ENCODE data around the gene C11orf21. TPM values are rescaled to one million over a fixed set of nuclear protein-coding genes. Genes with fewer than 3 reads are reported as not detected.

The C11orf21 gene
- total RNA-seq, 2 experiments from 2014 or later = 0.47 to 2.5 TPM

DNA sequence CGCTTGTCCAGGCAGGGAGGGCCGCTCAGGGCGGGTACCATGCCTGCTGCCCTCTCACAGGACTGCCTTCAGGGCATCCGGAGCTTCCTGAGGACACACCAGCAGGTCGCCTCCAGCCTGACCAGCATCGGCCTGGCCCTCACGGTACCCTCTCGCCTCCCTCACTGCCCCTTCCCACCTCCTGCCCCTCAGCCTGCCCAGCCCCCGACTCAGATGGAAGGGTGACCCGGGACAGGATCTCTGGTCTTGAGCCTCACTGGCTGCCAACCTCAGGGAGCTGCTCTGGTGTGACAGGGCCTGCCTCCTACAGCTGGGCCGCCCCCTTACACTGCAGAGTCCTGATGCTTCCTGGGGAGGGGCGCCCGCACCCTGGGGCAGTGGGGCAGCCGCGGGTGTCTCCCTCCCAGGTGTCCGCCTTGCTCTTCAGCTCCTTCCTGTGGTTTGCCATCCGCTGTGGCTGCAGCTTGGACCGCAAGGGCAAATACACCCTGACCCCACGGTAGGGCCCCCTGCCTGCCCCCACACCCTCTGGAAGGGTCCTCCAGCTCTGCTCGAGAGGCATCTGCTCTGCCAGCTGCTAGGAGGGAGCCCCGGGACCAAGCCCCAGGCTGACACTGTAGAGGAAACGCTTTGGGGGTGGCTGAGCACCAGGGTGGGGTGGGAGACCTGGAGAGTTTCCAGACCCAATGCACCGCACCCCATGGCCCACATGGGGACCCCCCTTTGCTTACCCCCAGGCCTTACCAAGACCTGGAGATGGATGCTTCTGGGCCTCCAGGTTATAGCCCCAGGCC is 14.6 kb upstream of the C11orf21 start:
- Histone ChIP-seq H3K79me2 (ENCODE audit: insufficient read depth, low read depth, low read length) (no peaks in the 10 kb centered on the region), H3K36me3 (ENCODE audit: insufficient read depth, low read length) (no peaks in the 10 kb centered on the region), H3K4me3 (ENCODE audit: low read depth, low read length, poor library complexity, severe bottlenecking) (no peak overlapping the region), H2AFZ (ENCODE audit: low read length) (no peak overlapping the region), H3K4me2 (ENCODE audit: low read length) (no peak overlapping the region), H3K27ac (ENCODE audit: low read depth, low read length, poor library complexity, severe bottlenecking) (no peak overlapping the region), H3K9me3 (ENCODE audit: low read length) (no peaks in the 10 kb centered on the region), H3K9me2 (ENCODE audit: insufficient read depth, low read length) (no peaks in the 10 kb centered on the region), H4K20me1 (ENCODE audit: insufficient read depth, low read length) (no peaks in the 10 kb centered on the region), H3K4me1 (ENCODE audit: insufficient read depth, low read length, poor library complexity, severe bottlenecking) (no peaks in the 10 kb centered on the region)
- no peak for DNase-seq (ENCODE audit: low spot score)
- intact Hi-C loops (cut with micrococcal nuclease; ENCODE audit: unreplicated experiment) = no loop called here
- no peak for TF ChIP-seq EZH2phosphoT487 (IDR thresholded peaks at IDR 0.05; ENCODE audit: borderline replicate concordance, low read depth, low read length)
- TF ChIP-seq, protein P1, sequence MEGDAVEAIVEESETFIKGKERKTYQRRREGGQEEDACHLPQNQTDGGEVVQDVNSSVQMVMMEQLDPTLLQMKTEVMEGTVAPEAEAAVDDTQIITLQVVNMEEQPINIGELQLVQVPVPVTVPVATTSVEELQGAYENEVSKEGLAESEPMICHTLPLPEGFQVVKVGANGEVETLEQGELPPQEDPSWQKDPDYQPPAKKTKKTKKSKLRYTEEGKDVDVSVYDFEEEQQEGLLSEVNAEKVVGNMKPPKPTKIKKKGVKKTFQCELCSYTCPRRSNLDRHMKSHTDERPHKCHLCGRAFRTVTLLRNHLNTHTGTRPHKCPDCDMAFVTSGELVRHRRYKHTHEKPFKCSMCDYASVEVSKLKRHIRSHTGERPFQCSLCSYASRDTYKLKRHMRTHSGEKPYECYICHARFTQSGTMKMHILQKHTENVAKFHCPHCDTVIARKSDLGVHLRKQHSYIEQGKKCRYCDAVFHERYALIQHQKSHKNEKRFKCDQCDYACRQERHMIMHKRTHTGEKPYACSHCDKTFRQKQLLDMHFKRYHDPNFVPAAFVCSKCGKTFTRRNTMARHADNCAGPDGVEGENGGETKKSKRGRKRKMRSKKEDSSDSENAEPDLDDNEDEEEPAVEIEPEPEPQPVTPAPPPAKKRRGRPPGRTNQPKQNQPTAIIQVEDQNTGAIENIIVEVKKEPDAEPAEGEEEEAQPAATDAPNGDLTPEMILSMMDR (conservative IDR thresholded peaks at IDR 0.05; ENCODE audit: low read length) = no peak
- no TSS peak for BruUV-seq (replicated peaks)
- POLR2A ChIA-PET = no interaction called here
- CTCF ChIA-PET (ENCODE audit: unreplicated experiment) = no interaction called here

DNA sequence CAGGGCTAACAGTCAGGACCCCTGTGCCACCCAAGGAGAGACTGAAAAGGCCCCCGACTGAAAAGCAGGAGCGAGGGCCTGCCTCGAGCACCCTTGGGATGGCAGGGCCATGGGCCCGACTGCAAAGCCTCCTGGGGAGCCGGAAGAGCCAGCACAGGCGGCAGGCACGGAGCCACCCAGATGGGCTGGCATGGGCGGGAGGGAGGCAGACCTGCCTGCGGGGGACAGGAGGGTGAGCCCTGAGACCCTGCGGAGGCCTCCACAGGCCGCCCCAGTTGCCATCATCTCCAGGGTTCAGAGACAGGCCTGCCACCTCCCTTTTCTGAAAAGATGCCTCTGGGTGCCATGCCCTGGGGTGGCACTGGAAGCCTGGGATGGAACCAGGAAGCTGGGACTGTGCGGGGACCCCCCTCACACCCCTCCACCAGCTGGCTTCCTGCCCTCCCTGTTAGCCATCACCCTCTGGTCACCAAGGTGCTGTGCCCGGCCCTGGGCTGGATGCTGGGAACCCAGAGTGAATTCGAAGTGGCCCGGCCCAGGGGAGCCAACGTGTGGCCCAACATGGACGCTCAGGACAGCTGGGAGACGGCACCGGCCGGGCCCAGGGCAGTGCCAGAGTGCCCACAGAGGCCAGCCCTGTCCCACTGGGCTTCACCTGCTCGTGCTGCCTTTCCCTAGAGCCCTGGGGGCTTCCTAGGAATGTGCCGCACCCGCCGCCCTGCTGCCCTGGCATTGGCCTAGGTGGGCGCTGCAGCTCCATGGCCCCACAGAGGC is 13.9 kb upstream of the C11orf21 start:
- no peak overlapping the region for H3K27ac ChIP-seq (ENCODE audit: low read depth, low read length, poor library complexity, severe bottlenecking)
- no peaks in the 10 kb centered on the region for H3K9me3 ChIP-seq (ENCODE audit: low read length)
- POLR2A ChIA-PET = no interaction called here
- no peaks in the 10 kb centered on the region for H3K9me2 ChIP-seq (ENCODE audit: insufficient read depth, low read length)
- H4K20me1 ChIP-seq (ENCODE audit: insufficient read depth, low read length) = no peaks in the 10 kb centered on the region
- no peak for DNase-seq (ENCODE audit: low spot score)
- H3K4me1 ChIP-seq (ENCODE audit: insufficient read depth, low read length, poor library complexity, severe bottlenecking) = no peaks in the 10 kb centered on the region
- H2AFZ ChIP-seq (ENCODE audit: low read length) = no peak overlapping the region
- no peak overlapping the region for H3K4me3 ChIP-seq (ENCODE audit: low read depth, low read length, poor library complexity, severe bottlenecking)
- BruUV-seq (replicated peaks) = no TSS peak
- H3K4me2 ChIP-seq (ENCODE audit: low read length) = no peak overlapping the region
- TF ChIP-seq, protein P1 (conservative IDR thresholded peaks at IDR 0.05; ENCODE audit: low read length) = no peak
- no peak for TF ChIP-seq EZH2phosphoT487 (IDR thresholded peaks at IDR 0.05; ENCODE audit: borderline replicate concordance, low read depth, low read length)
- no peaks in the 10 kb centered on the region for H3K79me2 ChIP-seq (ENCODE audit: insufficient read depth, low read depth, low read length)
- no peaks in the 10 kb centered on the region for H3K36me3 ChIP-seq (ENCODE audit: insufficient read depth, low read length)
- intact Hi-C loops (cut with micrococcal nuclease; ENCODE audit: unreplicated experiment) = no loop called here
- CTCF ChIA-PET (ENCODE audit: unreplicated experiment) = no interaction called here

All from OCI-LY7 (cell line).